Measurements from ENCODE around the gene HNRNPC.
"Not testable (repeated sequence)": the region's sequence is repeated elsewhere in the genome, so short reads cannot be mapped to it uniquely, and the experiment has no call there.

The HNRNPC gene

GRCh38 chr14:21244544-21244943 lies 24.7 kb downstream of the HNRNPC start:
- no peak for DNase-seq (ENCODE audit: low read depth)

GRCh38 chr14:21241218-21241819 lies 27.9 kb downstream of the HNRNPC start:
- no peak for DNase-seq (ENCODE audit: low read depth)

DNA sequence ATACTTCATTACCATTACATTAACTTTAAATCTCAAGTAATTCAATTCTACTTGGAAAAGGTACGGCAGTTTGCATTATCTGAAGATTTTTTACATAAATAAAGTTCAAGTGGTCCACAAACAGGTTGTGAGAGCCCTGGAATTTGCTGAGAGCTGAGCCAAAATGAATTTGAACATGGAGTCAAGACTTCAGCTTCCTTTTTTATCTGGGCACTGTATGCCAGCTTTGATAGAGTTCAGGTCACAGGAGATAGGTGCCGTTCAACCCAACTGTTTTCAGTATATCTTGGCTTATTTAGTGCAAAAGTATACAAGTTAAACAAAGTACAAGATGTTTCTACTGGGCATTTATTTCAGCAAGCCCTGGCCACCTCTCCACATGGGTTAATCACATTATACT lies 28.8 kb downstream of the HNRNPC start:
- DNase-seq (ENCODE audit: low read depth) = no peak

- no peak for DNase-seq (ENCODE audit: low read depth)
These were observed 30.3 kb downstream of the HNRNPC start for GRCh38 chr14:21238823-21239518.

GRCh38 chr14:21236948-21237797 lies 32.1 kb downstream of the HNRNPC start:
- no peak for DNase-seq (ENCODE audit: low read depth)

GRCh38 chr14:21234112-21234511 lies 35.1 kb downstream of the HNRNPC start:
- no peak for DNase-seq (ENCODE audit: low read depth)

GRCh38 chr14:21233457-21234076 lies 35.7 kb downstream of the HNRNPC start:
- DNase-seq (ENCODE audit: low read depth) = no peak

DNA sequence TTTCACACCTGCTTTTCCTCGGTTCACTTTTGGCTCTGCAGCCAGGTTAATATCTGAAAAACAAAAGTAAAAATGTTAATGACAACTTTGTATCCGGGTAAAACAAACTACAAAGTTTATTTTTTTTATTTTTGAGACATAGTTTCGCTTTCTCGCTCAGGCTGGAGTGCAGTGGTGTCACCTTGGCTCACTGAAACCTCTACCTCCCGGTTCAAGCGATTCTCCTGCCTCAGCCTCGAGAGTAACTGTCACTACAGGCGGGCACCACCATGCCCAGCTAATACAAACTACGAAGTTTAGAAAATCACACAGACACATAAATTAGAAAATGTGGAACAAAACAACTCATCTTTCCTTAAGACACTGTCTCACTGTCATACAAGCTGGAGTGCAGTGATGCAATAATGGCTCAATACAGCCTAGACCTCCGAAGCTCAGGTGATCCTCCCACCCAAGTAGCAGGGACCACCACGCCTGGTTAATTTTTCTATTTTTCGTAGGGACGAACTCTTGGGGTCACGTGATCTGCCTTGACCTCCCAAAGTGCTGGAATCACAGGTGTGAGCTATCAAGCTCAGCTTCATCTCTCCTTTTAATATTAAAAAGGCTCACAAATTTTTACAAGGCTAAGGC lies 38.1 kb downstream of the HNRNPC start:
- no peak for DNase-seq (ENCODE audit: low read depth)

DNA sequence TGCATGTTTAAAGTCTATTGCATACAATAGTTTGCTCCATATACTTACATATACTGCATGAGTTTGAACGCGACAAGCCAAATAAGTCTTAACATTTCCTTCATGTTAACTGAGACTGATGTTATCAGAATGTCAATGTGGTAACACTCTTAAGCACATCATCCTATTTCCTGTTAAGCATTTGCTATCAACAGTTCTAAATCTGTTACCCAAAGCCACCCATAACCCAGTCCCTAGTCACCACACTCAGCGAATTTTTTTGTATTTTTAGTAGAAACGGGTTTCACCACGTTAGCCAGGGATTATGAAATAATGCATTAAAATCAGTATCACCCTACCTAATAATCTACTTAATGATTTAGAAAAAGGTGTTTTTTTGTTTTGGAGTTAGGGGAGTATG lies 39.4 kb downstream of the HNRNPC start:
- no peak for DNase-seq (ENCODE audit: low read depth)

DNA sequence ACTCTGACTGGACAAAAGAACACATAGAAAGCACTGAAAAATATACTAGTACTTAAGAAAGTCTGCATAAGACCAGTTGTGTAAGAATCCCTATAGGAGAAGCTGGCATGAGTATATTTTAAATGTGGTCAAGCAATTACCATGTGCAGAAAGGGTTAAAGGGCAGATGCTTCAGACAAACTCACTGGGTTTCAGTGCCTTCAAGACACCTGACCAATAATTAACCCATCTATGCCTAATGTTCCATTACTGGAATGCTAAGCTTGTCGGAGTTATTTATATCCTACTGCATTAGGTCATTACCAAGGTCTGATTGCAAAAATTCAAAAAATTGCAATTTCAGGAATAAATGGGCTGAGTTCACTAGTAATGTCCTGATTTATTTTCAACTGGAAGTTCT lies 41.3 kb downstream of the HNRNPC start:
- DNase-seq (ENCODE audit: low read depth) = no peak

DNA sequence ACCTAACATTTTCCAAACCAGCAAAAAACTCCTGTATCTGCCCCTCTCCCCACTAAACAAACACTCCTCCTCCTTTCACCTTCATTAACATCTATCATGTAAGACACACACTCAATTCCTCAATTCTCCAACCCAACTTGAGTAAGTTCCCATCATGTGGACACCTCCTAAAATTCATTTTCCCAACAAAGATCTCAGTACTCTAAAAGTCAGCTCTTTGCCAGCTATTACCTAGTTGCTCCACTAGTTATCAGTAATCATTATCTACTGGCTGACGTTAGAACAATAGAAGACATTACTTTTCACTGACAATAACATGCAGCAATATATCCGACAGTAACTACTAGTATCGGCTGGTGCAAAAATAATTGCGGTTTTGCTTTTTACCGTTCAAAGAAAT lies 42.1 kb downstream of the HNRNPC start:
- DNase-seq (ENCODE audit: low read depth) = no peak

- no peak for DNase-seq (ENCODE audit: low read depth)
These were observed 42.8 kb downstream of the HNRNPC start for GRCh38 chr14:21226467-21226866.

GRCh38 chr14:21225164-21225563 lies 44.1 kb downstream of the HNRNPC start:
- DNase-seq (ENCODE audit: low read depth) = not testable (repeated sequence)

- no peak for DNase-seq (ENCODE audit: low read depth)
These were observed 48.3 kb downstream of the HNRNPC start for GRCh38 chr14:21220874-21221477.

- no peak for DNase-seq (ENCODE audit: low read depth)
These were observed 49.6 kb downstream of the HNRNPC start for GRCh38 chr14:21219561-21220111.

GRCh38 chr14:21219120-21219519 lies 50.1 kb downstream of the HNRNPC start:
- no peak for DNase-seq (ENCODE audit: low read depth)

DNA sequence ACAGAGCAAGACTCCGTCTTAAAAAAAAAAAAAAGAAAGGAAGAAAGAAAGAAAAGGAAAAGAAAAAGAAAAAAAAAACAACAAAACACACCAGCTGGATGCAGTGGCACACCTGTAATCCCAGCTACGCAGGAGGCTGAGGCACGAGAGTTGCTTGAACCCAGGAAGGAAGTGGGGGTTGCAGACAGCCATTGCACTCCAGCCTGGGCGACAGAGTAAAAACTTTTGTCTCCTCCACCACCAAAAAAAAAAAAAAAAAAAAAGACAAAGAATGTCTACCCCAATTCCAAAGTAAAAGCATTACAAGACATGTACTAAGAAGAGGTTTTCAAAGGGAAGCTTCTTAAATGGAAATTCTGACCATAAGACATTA lies 53.4 kb downstream of the HNRNPC start:
- DNase-seq (ENCODE audit: low read depth) = no peak

- no peak for DNase-seq (ENCODE audit: low read depth)
These were observed 53.9 kb downstream of the HNRNPC start for GRCh38 chr14:21215130-21215878.

DNA sequence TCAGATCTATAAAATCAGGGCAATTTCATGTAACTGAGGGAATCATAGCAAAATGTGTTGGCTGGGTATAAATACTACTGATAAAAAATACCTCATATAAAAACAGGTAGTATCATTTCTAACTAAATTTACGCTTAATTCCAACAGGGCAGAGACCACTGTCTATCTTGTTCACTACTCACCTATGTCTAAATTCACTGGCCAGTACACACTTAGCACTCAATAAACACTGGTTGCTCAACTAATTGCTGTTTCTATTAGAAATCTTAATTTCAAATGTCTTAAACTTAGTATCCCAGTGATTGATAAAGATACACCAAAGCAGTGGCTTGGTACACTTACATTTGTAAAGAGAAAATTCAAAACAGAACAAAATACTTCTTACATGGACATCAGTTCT lies 55.6 kb downstream of the HNRNPC start:
- no peak for DNase-seq (ENCODE audit: low read depth)

GRCh38 chr14:21212824-21213223 lies 56.4 kb downstream of the HNRNPC start:
- DNase-seq (ENCODE audit: low read depth) = not testable (repeated sequence)

GRCh38 chr14:21211509-21211908 lies 57.7 kb downstream of the HNRNPC start:
- no peak for DNase-seq (ENCODE audit: low read depth)
